Measurements from ENCODE around the gene MPDU1. TPM values are rescaled to one million over a fixed set of nuclear protein-coding genes. Genes with fewer than 3 reads are reported as not detected.
A peak's percentile ranks its signal among the peaks of the same experiment; 100 is the strongest.

The MPDU1 gene
- total RNA-seq, 1 donor = 64.1 TPM

- Histone ChIP-seq H3K79me2 (ENCODE audit: insufficient read depth, low read length) (peaks cover 22% of the 10 kb centered on the region), H2AFZ (ENCODE audit: low read length) (peak within 1 kb of the TSS; percentile 93), H3K9me3 (ENCODE audit: low read depth, low read length) (no peaks in the 10 kb centered on the region), H3K27me3 (ENCODE audit: insufficient read depth, low read length) (no peaks in the 10 kb centered on the region), H3K36me3 (ENCODE audit: insufficient read depth, low read length) (no peaks in the 10 kb centered on the region), H3K4me2 (ENCODE audit: insufficient read depth, low read length) (peak within 1 kb of the TSS; percentile 64), H3K4me1 (ENCODE audit: insufficient read depth, low read length) (peaks cover 30% of the 10 kb centered on the region), H4K20me1 (ENCODE audit: insufficient read depth, low read length) (peaks cover 5% of the 10 kb centered on the region), H3K27ac (ENCODE audit: low read depth, low read length) (peak within 1 kb of the TSS; percentile 59), H3K4me3 (ENCODE audit: insufficient read depth, low read length) (peak within 1 kb of the TSS; percentile 62)
- no peak for DNase-seq (ENCODE audit: insufficient read length, low spot score, missing footprints)
- no peak for TF ChIP-seq CTCF (IDR thresholded peaks at IDR 0.05; ENCODE audit: extremely low read depth, low read depth, low read length)
Observed at GRCh38 chr17:7558544-7559319, 24.9 kb upstream of the MPDU1 start, which contains the start of gene TNFSF13. Gene TNFSF13 (plus strand): TSS chr17:7558750. CDS start chr17:7559040, 290 bp downstream.

- peaks cover 8% of the 10 kb centered on the region for H3K36me3 ChIP-seq (ENCODE audit: insufficient read depth, low read length)
- no peaks in the 10 kb centered on the region for H3K27me3 ChIP-seq (ENCODE audit: insufficient read depth, low read length)
- no peak overlapping the region for H3K27ac ChIP-seq (ENCODE audit: low read depth, low read length)
- H3K4me1 ChIP-seq (ENCODE audit: insufficient read depth, low read length) = peaks cover 30% of the 10 kb centered on the region
- peaks cover 8% of the 10 kb centered on the region for H4K20me1 ChIP-seq (ENCODE audit: insufficient read depth, low read length)
- peaks cover 30% of the 10 kb centered on the region for H3K79me2 ChIP-seq (ENCODE audit: insufficient read depth, low read length)
- no peak overlapping the region for H3K4me3 ChIP-seq (ENCODE audit: insufficient read depth, low read length)
- H3K9me3 ChIP-seq (ENCODE audit: low read depth, low read length) = no peaks in the 10 kb centered on the region
- no peak for DNase-seq (ENCODE audit: insufficient read length, low spot score, missing footprints)
- no peak overlapping the region for H2AFZ ChIP-seq (ENCODE audit: low read length)
- H3K4me2 ChIP-seq (ENCODE audit: insufficient read depth, low read length) = no peak overlapping the region
- TF ChIP-seq CTCF (IDR thresholded peaks at IDR 0.05; ENCODE audit: extremely low read depth, low read depth, low read length) = no peak
Observed at GRCh38 chr17:7559320-7560171, 24.1 kb upstream of the MPDU1 start.

- Histone ChIP-seq H3K27ac (ENCODE audit: low read depth, low read length) (no peak overlapping the region), H4K20me1 (ENCODE audit: insufficient read depth, low read length) (peaks cover 16% of the 10 kb centered on the region), H3K4me3 (ENCODE audit: insufficient read depth, low read length) (peak overlapping the region; percentile 89), H3K9me3 (ENCODE audit: low read depth, low read length) (no peaks in the 10 kb centered on the region), H3K4me1 (ENCODE audit: insufficient read depth, low read length) (peaks cover 30% of the 10 kb centered on the region), H3K4me2 (ENCODE audit: insufficient read depth, low read length) (peak overlapping the region; percentile 100), H3K79me2 (ENCODE audit: insufficient read depth, low read length) (peaks cover 38% of the 10 kb centered on the region), H2AFZ (ENCODE audit: low read length) (peak overlapping the region; percentile 95), H3K36me3 (ENCODE audit: insufficient read depth, low read length) (peaks cover 16% of the 10 kb centered on the region), H3K27me3 (ENCODE audit: insufficient read depth, low read length) (no peaks in the 10 kb centered on the region)
- peak; percentile 95 for DNase-seq (ENCODE audit: insufficient read length, low spot score, missing footprints)
- peak; percentile 64 for TF ChIP-seq CTCF (IDR thresholded peaks at IDR 0.05; ENCODE audit: extremely low read depth, low read depth, low read length)
Observed at GRCh38 chr17:7560172-7561027, 23.3 kb upstream of the MPDU1 start.

Measured in osteoblast (primary cell).